GM19193 (cell line): ENCODE results near the gene CNTN4.

ENCODE experiments used
- POLR2A ChIP-seq: IDR thresholded peaks from 4 replicates; pipeline ENCODE4 v1.6.1; 2011; ENCODE audit not compliant: insufficient read depth, insufficient read length; ENCODE audit errors: extremely low read depth

The CNTN4 gene

GRCh38 chr3:2599471-2599870 lies 500.8 kb downstream of the CNTN4 start:
- no peak for TF ChIP-seq POLR2A

- no peak for TF ChIP-seq POLR2A
These were observed 505.1 kb downstream of the CNTN4 start for GRCh38 chr3:2603692-2604289.

- TF ChIP-seq POLR2A: no peak
These were observed 515.9 kb downstream of the CNTN4 start for GRCh38 chr3:2614578-2614977.

GRCh38 chr3:2615080-2615479 lies 516.4 kb downstream of the CNTN4 start:
- TF ChIP-seq POLR2A: no peak

GRCh38 chr3:2623436-2623835 lies 524.8 kb downstream of the CNTN4 start:
- TF ChIP-seq POLR2A: no peak

- TF ChIP-seq POLR2A: no peak
These were observed 529.5 kb downstream of the CNTN4 start for GRCh38 chr3:2628117-2628516.

- TF ChIP-seq POLR2A: no peak
These were observed 536.8 kb downstream of the CNTN4 start for GRCh38 chr3:2635511-2635910.

- TF ChIP-seq POLR2A: no peak
These were observed 544.9 kb downstream of the CNTN4 start for GRCh38 chr3:2643606-2644005.

- no peak for TF ChIP-seq POLR2A
These were observed 546.3 kb downstream of the CNTN4 start for GRCh38 chr3:2645001-2645400.

GRCh38 chr3:2650746-2651145 lies 552.1 kb downstream of the CNTN4 start:
- no peak for TF ChIP-seq POLR2A

GRCh38 chr3:2652386-2652785 lies 553.7 kb downstream of the CNTN4 start:
- no peak for TF ChIP-seq POLR2A

- no peak for TF ChIP-seq POLR2A
These were observed 555.0 kb downstream of the CNTN4 start for GRCh38 chr3:2653706-2654105.

GRCh38 chr3:2655229-2655701 lies 556.6 kb downstream of the CNTN4 start:
- no peak for TF ChIP-seq POLR2A

GRCh38 chr3:2656806-2657777 lies 558.4 kb downstream of the CNTN4 start:
- no peak for TF ChIP-seq POLR2A

GRCh38 chr3:2657971-2658370 lies 559.3 kb downstream of the CNTN4 start:
- no peak for TF ChIP-seq POLR2A

- no peak for TF ChIP-seq POLR2A
These were observed 561.2 kb downstream of the CNTN4 start for GRCh38 chr3:2659896-2660295.
